ENCODE data around the gene TCEAL1.
"Not testable (repeated sequence)": the region's sequence is repeated elsewhere in the genome, so short reads cannot be mapped to it uniquely, and the experiment has no call there.

The TCEAL1 gene

DNA sequence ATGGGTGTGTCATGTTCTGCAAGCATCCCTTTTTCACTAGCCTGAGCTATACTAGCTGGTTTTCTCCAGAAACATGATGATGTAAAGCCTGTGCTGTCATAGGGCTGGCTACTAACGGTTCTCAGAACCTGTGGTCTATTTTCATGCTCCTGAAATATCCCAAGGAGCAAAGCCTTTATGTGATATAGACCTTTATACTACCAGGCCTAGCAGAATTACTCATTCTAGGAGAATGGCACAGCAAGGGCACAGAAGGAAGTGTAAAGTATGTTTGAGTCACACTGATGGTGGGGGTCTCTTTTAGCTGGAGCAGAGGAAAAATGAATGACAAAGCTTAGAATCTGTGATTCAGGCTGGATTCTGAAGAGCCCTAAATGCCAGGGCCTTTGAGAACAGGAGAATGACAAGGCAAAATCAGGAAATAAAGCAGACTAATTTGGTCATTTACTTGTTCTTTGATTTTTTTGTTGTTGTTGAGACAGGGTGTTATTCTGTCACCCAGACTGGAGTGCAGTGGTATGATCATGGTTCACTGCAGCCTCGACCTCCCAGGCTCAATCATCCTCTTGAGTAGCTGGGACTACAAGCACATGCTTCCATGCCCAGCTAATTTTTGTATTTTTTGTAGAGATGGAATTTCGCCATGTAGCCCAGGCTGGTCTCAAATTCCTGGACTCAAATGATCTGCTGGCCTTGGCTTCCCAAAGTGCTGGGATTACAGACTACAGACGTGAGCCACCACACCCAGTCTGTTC, 11.8 kb downstream of the TCEAL1 start:
- H3K36me3 ChIP-seq (ENCODE audit: control insufficient read depth, insufficient read depth, low read length) = no peaks in the 10 kb centered on the region
- H3K4me1 ChIP-seq (ENCODE audit: control insufficient read depth, insufficient read depth, low read length) = no peaks in the 10 kb centered on the region
- H3K27me3 ChIP-seq (ENCODE audit: control insufficient read depth, insufficient read depth, low read length) = no peaks in the 10 kb centered on the region
- no peak overlapping the region for H3K9ac ChIP-seq (ENCODE audit: low read length)
- H3K4me3 ChIP-seq (ENCODE audit: low read length) = no peak overlapping the region
- no peaks in the 10 kb centered on the region for H3K9me3 ChIP-seq (ENCODE audit: control insufficient read depth, low read length)

DNA sequence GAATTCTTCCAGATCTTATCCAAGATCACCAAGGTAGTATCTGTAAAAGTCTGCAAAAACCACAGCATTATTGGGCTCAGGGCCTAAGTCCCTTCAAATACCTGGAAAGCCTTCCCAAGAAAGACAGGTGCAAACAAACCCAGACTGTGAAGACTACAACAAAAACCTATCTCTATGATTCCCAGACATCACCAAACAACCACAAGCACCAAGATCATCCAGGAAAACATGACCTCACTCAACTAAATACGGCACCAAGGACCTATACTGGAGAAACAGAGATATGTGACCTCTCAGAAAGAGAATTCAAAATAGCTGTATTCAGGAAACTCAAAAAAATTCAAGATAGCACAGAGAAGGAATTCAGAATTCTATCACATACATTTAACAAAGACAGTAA, 15.3 kb downstream of the TCEAL1 start:
- Histone ChIP-seq H3K36me3 (ENCODE audit: control insufficient read depth, insufficient read depth, low read length) (no peaks in the 10 kb centered on the region), H3K9me3 (ENCODE audit: control insufficient read depth, low read length) (no peaks in the 10 kb centered on the region), H3K9ac (ENCODE audit: low read length) (no peak overlapping the region), H3K4me1 (ENCODE audit: control insufficient read depth, insufficient read depth, low read length) (no peaks in the 10 kb centered on the region), H3K27me3 (ENCODE audit: control insufficient read depth, insufficient read depth, low read length) (no peaks in the 10 kb centered on the region), H3K4me3 (ENCODE audit: low read length) (no peak overlapping the region)

DNA sequence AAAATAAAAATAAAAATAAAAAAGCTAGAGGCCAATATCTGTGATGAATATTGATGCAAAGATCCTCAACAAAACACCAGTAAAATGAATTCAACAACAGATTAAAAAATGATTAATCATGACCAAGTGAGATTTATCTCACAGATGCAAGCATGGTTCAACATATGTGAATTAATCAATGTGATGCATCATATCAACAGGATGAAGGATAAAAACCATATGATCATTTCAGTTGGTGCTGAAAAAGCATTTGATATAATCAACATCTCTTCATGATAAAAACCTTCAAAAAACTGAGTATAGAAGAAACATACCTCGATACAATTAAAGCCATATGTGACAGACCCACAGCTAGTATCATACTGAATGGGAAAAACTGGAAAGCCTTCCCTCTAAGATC, 18.9 kb downstream of the TCEAL1 start:
- Histone ChIP-seq H3K27me3 (ENCODE audit: control insufficient read depth, insufficient read depth, low read length) (no peaks in the 10 kb centered on the region), H3K36me3 (ENCODE audit: control insufficient read depth, insufficient read depth, low read length) (no peaks in the 10 kb centered on the region), H3K4me1 (ENCODE audit: control insufficient read depth, insufficient read depth, low read length) (no peaks in the 10 kb centered on the region), H3K9me3 (ENCODE audit: control insufficient read depth, low read length) (no peaks in the 10 kb centered on the region), H3K9ac (ENCODE audit: low read length) (no peak overlapping the region), H3K4me3 (ENCODE audit: low read length) (no peak overlapping the region)

DNA sequence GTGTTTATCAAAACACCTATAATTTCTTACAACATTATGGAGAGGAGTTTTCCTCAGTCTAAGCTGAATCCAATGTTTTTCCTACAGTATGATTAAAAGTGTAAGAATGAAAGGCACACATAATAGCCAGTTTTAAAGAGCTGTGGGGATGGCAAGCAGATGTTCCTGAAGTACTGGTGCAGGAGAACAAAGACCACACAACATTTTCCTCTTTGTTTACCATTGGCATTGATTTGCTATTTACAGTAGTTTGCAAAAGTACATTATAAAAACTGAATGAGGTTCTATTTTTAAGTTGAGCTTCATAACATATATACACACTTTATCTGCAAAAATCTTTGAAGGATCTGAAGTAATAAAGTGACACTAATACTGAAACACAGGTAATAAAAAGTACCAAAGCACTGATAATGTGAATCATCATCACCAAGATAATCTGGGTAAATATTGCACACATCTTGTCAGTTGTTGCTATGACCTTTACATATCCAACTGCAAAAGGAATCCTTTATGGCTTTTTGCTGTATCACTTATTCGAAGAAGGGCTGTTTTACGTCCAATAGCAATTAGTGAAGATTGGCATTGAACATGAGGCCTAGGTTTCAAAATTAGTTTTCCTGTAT, 22.5 kb downstream of the TCEAL1 start:
- no peak overlapping the region for H3K4me3 ChIP-seq (ENCODE audit: low read length)
- H3K4me1 ChIP-seq (ENCODE audit: control insufficient read depth, insufficient read depth, low read length) = no peaks in the 10 kb centered on the region
- no peaks in the 10 kb centered on the region for H3K9me3 ChIP-seq (ENCODE audit: control insufficient read depth, low read length)
- H3K36me3 ChIP-seq (ENCODE audit: control insufficient read depth, insufficient read depth, low read length) = no peaks in the 10 kb centered on the region
- no peaks in the 10 kb centered on the region for H3K27me3 ChIP-seq (ENCODE audit: control insufficient read depth, insufficient read depth, low read length)
- H3K9ac ChIP-seq (ENCODE audit: low read length) = no peak overlapping the region

DNA sequence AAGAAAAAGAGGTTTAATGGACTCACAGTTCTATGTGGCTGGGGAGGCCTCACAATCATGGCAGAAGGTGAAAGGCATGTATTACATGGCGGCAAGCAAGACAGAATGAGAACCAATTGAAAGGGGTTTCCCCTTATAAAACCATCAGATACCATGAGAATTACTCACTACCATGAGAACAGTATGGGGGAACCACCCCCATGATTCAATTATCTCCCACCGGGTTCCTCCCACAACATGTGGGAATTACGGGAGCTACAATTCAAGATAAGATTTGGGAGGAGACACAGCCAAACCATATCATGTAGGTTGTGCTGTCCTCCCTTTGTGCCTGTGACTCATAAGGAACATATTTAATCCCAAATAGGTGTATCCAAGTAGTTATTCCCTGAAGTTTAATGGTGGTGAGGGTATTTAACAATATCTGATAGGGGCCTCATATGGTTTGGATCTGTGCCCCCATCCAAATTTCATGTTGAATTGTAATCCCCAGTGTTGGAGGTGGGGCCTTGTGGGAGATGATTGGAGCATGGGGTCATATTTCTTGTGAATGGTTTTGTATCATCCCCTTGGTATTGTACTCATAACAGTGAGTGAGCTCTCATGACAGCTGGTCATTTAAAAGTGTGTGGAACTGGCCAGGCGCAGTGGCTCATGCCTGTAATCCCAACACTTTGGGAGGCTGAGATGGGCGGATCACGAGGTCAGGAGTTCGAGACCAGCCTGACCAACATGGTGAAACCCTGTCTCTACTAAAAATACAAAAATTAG, 26.6 kb downstream of the TCEAL1 start:
- not testable (repeated sequence) for H3K4me3 ChIP-seq (ENCODE audit: low read length); H3K9me3 ChIP-seq (ENCODE audit: control insufficient read depth, low read length); H3K27me3 ChIP-seq (ENCODE audit: control insufficient read depth, insufficient read depth, low read length); H3K36me3 ChIP-seq (ENCODE audit: control insufficient read depth, insufficient read depth, low read length); H3K9ac ChIP-seq (ENCODE audit: low read length); H3K4me1 ChIP-seq (ENCODE audit: control insufficient read depth, insufficient read depth, low read length)

DNA sequence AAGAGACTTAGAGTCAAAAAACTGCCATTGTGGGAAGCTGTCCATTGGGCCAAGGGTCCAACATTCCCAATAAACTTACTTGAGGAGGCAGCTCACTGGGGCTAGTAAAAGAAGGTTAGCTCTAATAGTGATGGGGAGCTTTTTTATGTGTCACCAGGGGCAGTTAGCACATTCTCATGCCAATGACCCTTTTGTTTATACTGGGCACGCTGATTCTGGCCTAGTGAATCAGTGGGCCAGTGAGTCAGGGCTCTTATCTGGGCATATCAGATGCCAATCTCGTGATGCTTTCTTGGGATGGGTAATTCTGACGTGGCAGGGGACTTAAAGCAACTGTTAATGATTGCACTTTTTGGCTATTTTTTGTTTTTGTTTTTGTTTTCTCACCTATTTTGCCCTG, 27.8 kb downstream of the TCEAL1 start:
- Histone ChIP-seq H3K36me3 (ENCODE audit: control insufficient read depth, insufficient read depth, low read length) (no peaks in the 10 kb centered on the region), H3K9ac (ENCODE audit: low read length) (no peak overlapping the region), H3K4me1 (ENCODE audit: control insufficient read depth, insufficient read depth, low read length) (peaks cover 6% of the 10 kb centered on the region), H3K27me3 (ENCODE audit: control insufficient read depth, insufficient read depth, low read length) (no peaks in the 10 kb centered on the region), H3K4me3 (ENCODE audit: low read length) (no peak overlapping the region), H3K9me3 (ENCODE audit: control insufficient read depth, low read length) (no peaks in the 10 kb centered on the region)

DNA sequence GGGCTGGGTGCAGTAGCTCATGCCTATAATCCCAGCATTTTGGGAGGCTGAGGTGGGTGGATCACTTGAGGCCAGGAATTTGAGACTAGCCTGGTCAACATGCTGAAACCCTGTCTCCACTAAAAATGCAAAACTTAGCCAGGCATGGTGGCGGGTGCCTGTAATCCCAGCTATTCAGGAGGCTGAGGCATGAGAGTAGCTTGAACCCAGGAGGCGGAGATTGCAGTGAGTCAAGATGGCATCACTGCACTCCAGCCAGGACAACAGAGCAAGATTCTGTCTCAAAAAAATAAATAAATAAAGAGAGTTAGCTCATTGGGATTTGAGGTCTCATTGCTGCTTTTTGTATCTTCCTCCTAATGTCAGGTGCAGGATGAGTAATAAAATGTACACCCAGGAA, 28.3 kb downstream of the TCEAL1 start:
- not testable (repeated sequence) for H3K4me1 ChIP-seq (ENCODE audit: control insufficient read depth, insufficient read depth, low read length); H3K9ac ChIP-seq (ENCODE audit: low read length); H3K4me3 ChIP-seq (ENCODE audit: low read length); H3K9me3 ChIP-seq (ENCODE audit: control insufficient read depth, low read length); H3K27me3 ChIP-seq (ENCODE audit: control insufficient read depth, insufficient read depth, low read length); H3K36me3 ChIP-seq (ENCODE audit: control insufficient read depth, insufficient read depth, low read length)

DNA sequence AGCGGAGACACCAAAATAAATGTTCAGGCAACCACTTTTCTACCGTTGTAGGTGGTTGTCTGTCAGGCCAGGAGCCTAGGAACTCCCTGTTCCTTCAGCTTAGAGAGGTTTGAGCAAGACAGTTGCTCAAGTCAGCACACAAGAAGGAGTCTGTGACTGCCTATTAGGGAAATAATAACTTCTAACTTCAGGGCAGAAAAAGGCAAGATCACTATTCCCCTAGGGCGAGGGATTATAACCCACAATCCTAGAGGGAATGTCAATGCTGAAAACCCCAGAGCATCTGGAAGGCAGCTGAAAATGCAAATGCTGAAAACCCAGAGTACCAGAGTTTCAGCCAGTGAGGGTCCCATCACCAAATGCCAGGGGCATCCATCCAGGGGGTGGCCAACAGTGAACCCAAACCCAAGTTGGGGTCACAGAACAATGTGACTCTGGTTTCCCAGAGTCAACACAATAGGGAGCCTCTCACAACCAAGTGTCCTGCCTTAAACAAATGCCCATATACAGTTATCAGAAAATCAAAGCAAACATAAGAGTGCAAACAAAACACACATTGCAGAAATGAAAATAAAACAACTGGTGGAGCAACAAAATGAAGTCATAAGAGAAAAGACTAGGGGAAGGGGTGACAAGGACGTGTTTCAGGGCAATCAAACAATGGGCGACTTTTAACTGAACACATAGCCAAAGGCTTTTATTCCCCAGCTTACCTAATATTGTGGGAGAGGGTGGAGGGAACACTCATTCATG, 30.1 kb downstream of the TCEAL1 start:
- no peaks in the 10 kb centered on the region for H3K36me3 ChIP-seq (ENCODE audit: control insufficient read depth, insufficient read depth, low read length)
- peaks cover 2% of the 10 kb centered on the region for H3K27me3 ChIP-seq (ENCODE audit: control insufficient read depth, insufficient read depth, low read length)
- H3K9ac ChIP-seq (ENCODE audit: low read length) = no peak overlapping the region
- peaks cover 6% of the 10 kb centered on the region for H3K4me1 ChIP-seq (ENCODE audit: control insufficient read depth, insufficient read depth, low read length)
- H3K4me3 ChIP-seq (ENCODE audit: low read length) = no peak overlapping the region
- H3K9me3 ChIP-seq (ENCODE audit: control insufficient read depth, low read length) = no peaks in the 10 kb centered on the region

DNA sequence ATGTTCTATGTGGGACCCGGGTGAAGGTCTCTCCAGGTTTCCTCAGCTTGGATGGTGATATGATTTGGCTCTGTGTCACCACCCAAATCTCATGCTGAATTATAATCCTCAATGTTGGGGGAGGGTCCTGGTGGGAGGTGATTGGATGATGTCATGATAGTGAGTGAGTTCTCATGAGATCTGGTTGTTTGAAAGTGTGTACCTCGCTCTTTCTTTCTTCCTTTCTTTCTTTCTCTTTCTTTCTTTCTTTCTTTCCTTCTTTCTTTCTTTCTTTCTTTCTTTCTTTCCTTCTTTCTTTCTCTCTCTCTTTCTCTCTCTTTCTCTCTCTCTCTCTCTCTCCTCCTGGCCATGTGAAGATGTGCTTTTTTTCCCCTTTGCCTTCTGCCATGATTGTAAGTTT, 30.7 kb downstream of the TCEAL1 start:
- H3K27me3 ChIP-seq (ENCODE audit: control insufficient read depth, insufficient read depth, low read length); H3K4me3 ChIP-seq (ENCODE audit: low read length); H3K9ac ChIP-seq (ENCODE audit: low read length); H3K4me1 ChIP-seq (ENCODE audit: control insufficient read depth, insufficient read depth, low read length); H3K9me3 ChIP-seq (ENCODE audit: control insufficient read depth, low read length); H3K36me3 ChIP-seq (ENCODE audit: control insufficient read depth, insufficient read depth, low read length): not testable (repeated sequence)

DNA sequence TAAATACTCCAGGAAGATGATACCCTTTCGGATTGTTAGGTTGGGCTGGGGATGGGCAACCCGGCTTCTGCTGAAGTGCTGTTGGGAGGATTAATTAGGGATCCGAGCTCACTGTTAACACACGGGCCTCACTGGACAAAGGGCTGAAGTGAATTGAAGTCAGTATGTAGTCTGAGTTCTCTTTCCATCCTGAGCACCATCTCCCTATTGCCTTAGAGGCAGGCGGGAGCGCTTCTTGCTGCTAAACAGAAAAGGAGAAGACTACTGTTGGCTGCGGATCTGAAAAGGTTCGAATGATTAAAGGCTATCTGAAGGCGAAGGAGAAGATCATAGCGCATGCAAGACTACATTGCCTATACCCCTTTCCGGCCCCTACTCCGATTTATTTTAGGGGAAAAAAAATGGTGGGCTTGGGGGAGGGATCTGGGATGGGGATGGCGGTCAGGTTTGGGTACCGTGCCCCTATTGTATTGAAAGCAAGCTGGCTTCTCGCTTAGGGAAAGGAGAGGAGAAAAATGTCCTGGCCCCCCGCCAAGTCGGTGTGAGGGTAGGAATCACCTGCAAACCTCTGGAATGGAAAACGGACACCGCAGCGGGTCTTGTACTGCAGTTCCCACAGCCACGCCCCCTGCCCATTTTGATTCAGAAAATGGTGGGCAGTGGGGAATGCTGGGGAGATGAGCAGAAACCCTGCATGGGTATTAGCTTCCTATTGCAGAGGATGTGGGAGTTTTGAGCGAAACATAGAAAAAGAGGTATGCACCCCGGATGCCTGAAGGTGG, 35.4 kb downstream of the TCEAL1 start:
- Histone ChIP-seq H3K9me3 (ENCODE audit: control insufficient read depth, low read length) (no peaks in the 10 kb centered on the region), H3K4me3 (ENCODE audit: low read length) (no peak overlapping the region), H3K36me3 (ENCODE audit: control insufficient read depth, insufficient read depth, low read length) (no peaks in the 10 kb centered on the region), H3K4me1 (ENCODE audit: control insufficient read depth, insufficient read depth, low read length) (no peaks in the 10 kb centered on the region), H3K27me3 (ENCODE audit: control insufficient read depth, insufficient read depth, low read length) (peaks cover 9% of the 10 kb centered on the region), H3K9ac (ENCODE audit: low read length) (no peak overlapping the region)

DNA sequence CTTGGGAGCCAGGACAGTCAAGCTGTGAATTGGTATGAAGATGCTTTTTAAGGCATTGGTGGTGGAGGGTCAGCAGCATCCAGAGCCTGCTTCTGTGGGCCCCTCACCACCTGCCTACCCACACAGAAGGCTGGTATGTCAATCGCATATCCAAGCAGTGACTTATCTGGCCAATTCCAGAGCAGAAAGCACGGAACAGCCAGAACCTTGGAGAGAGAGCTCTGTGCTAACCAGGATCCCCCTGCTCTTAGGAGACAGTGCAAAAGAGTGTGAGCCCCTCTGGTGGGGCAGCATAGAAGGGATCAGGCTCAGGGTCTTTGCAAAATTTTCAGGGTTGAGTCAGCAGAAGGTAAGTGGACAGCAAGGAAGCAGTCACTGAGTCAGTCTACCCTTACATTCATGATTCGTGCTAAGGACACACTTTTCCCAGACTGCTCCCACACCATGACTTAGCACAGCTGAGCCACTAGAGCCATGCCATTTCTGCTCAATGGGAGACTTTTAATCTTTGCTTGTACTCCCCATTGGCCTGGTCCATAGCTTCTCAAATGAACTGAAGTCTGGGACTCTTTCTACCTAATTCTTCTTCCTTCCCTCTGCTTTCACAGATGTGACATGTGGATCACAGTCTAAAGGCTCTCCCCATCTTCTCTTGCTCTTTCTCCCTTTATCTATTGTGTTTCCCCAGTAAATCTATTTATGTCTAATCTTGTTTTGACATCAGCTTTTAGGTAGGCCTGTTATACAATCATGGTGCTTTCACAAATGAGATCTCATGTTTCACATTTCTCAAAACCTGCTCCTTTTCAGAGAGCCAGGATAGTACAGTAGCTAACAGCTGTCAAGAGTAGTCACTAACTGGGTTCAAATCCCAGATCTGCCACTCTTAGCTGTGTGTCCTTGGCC, 37.7 kb downstream of the TCEAL1 start:
- H3K9ac ChIP-seq (ENCODE audit: low read length) = no peak overlapping the region
- no peaks in the 10 kb centered on the region for H3K36me3 ChIP-seq (ENCODE audit: control insufficient read depth, insufficient read depth, low read length)
- peaks cover 9% of the 10 kb centered on the region for H3K27me3 ChIP-seq (ENCODE audit: control insufficient read depth, insufficient read depth, low read length)
- H3K4me1 ChIP-seq (ENCODE audit: control insufficient read depth, insufficient read depth, low read length) = no peaks in the 10 kb centered on the region
- H3K9me3 ChIP-seq (ENCODE audit: control insufficient read depth, low read length) = no peaks in the 10 kb centered on the region
- H3K4me3 ChIP-seq (ENCODE audit: low read length) = no peak overlapping the region

All from mucosa of stomach (tissue), 1 donor.